GM19455 (cell line): ENCODE results near the gene SLAMF9.
"Not testable (repeated sequence)": the region's sequence is repeated elsewhere in the genome, so short reads cannot be mapped to it uniquely, and the experiment has no call there.

Source experiments
- ATAC-seq: cut with Tn5 transposase; IDR thresholded peaks from one replicate; pipeline ENCODE4 v1.9.1; 2021; ENCODE audit not compliant: unreplicated experiment

Gene SLAMF9

GRCh38 chr1:159922511-159923202 is 31.4 kb downstream of the SLAMF9 start:
- no peak for ATAC-seq

GRCh38 chr1:159921700-159922504 is 32.1 kb downstream of the SLAMF9 start:
- ATAC-seq: no peak

GRCh38 chr1:159921251-159921650 is 32.8 kb downstream of the SLAMF9 start:
- ATAC-seq: no peak

- ATAC-seq: no peak
These were observed 33.4 kb downstream of the SLAMF9 start for GRCh38 chr1:159920651-159921050.

- ATAC-seq: no peak
These were observed 33.8 kb downstream of the SLAMF9 start for GRCh38 chr1:159920202-159920601.

- ATAC-seq: no peak
These were observed 34.7 kb downstream of the SLAMF9 start for GRCh38 chr1:159919236-159919865.

- ATAC-seq: no peak
These were observed 35.5 kb downstream of the SLAMF9 start for GRCh38 chr1:159918352-159919200.

GRCh38 chr1:159917533-159918351 is 36.3 kb downstream of the SLAMF9 start:
- ATAC-seq: no peak

- ATAC-seq: no peak
These were observed 37.6 kb downstream of the SLAMF9 start for GRCh38 chr1:159916242-159917051.

- ATAC-seq: no peak
These were observed 38.3 kb downstream of the SLAMF9 start for GRCh38 chr1:159915571-159916241.

- no peak for ATAC-seq
These were observed 39.6 kb downstream of the SLAMF9 start for GRCh38 chr1:159914252-159915018.

GRCh38 chr1:159913451-159914192 is 40.4 kb downstream of the SLAMF9 start:
- no peak for ATAC-seq

GRCh38 chr1:159911326-159912070 is 42.5 kb downstream of the SLAMF9 start:
- no peak for ATAC-seq

GRCh38 chr1:159908031-159908940 is 45.8 kb downstream of the SLAMF9 start:
- ATAC-seq: no peak

GRCh38 chr1:159906960-159907359 is 47.1 kb downstream of the SLAMF9 start:
- no peak for ATAC-seq

- not testable (repeated sequence) for ATAC-seq
These were observed 50.0 kb downstream of the SLAMF9 start for GRCh38 chr1:159904036-159904435.
